Amygdala (tissue), 56 donors: ENCODE results near the gene HHAT.

Source experiments
- DNase-seq, 56 donors: peaks; one replicate each; lab custom pipeline; 2025; lab: John Stamatoyannopoulos, UW

Gene HHAT

DNA sequence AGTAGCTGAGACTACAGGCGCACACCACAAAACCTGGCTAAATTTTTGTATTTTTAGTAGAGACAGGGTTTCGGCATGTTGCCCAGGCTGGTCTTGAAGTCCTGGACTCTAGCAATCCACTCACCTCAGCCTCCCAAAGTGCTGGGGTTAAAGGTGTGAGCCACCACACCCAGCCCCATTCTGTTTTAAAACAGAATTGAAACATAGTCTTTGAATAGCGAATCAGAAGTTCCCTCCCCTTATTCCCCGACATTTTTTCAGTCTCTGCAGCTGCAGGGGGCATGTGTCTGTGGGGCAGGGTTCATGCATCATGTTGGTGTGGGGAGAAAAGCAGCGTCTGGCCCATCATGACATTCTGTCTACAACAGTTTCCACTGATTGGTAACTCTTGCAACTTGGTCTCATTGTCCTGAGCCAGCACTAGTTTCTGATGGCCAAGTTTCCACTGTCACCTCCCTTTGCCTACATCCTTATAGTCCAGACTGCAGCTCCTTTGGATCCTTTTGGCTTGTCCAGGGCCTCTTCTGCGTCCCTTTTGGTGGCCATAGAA, 15.6 kb upstream of the HHAT start:
- DNase-seq, result no peak

DNA sequence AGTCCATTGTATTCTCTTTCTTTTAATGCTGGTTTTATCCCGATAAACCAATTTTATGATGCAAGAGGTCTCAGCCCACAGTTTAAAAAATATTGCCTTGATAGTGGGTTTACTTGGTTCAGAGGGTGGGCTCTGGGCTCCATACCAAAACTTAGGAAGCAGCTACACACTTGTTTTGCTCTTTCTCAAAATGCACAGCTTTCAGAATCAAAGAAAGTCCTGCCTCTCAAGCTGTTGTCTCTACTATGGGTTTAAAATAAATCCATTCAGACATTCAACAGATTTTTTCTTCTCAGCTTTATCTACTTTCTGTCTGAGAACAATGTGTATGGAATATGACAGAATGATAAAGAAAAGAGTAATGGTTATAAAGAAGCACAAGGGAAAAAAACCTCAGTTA, 14.8 kb upstream of the HHAT start:
- no peak for DNase-seq

- DNase-seq, result no peak
Observed at GRCh38 chr1:210315529-210315928, 13.2 kb upstream of the HHAT start.

DNA sequence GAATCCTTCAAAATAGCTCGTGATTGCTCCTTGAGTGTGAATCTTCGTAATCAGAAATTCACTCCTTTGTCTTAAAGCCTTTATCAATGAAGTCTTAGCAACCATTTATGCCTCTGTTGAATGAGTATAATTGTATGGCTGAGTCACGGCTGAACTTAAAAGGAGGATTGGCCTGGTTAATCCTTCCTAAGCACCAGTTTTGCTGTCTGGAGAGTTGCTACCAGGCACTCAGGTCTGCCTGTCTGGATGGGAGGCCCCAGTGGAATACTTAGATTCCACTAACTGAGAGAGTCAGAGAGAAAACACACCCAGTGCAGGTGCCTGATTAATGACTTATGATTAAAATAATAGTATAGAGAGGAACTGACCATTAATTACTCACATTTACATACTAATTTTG, 7.6 kb upstream of the HHAT start:
- no peak for DNase-seq

- no peak for DNase-seq
Observed at GRCh38 chr1:210321552-210321951, 7.2 kb upstream of the HHAT start.

- no peak for DNase-seq
Observed at GRCh38 chr1:210323957-210324356, 4.7 kb upstream of the HHAT start.

DNA sequence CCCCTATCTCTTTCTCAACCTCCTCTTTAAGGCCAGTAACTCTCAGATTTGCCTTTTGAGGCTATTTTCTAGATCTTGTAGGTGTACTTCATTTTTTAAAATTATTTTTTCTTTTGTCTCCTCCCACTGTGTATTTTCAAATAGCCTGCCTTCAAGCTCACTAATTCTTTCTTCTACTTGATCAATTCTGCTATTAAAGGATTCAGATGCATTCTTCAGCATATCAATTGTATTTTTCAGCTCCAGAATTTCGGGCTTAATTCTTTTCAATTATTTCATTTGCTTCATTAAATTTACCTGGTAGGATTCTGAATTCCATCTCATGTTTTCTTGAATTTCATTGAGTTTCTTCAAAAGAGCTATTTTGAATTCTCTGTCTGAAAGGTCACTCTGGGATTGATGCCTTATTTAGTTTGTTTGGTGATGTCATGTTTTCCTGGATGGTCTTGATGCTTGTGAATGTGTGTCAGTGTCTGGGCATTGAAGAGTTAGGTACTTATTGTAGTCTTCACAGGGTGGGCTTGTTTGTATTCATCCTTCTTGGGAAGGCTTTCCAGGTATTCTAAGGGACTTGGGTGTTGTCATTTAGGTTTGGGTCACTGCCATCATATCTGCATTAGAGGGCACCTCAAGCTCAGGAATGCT, 3.6 kb upstream of the HHAT start:
- DNase-seq, result no peak

- DNase-seq, result no peak
Observed at GRCh38 chr1:210328032-210328745, 513 bp upstream of the HHAT start.

DNA sequence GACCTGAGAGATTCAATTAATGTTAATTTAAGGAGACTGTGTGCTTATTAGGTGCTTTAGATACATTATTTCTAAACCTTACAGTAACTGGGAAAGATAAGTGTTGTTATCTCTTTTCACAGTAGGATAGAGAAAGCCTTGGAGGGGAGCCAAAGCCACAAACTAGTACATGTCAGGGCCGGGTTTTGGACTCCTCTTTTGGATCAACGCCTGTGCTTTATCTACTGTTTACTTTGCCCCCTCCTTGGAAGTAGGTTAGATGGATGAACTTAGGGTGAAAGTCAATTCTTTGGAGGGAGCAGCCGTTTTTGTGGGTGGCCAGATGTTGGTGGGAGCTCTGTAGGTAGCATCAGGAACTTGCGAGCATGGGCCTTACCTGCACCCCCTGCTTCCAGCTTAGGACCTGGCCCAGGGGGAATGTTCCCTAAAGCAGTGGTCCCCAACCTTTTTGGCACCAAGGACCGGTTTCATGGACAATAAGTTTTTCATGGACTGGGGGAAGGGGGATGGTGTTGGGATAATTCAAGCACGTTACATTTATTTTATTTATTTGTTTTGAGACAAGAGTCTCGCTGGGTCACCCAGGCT, 1.7 kb downstream of the HHAT start:
- DNase-seq, result no peak

DNA sequence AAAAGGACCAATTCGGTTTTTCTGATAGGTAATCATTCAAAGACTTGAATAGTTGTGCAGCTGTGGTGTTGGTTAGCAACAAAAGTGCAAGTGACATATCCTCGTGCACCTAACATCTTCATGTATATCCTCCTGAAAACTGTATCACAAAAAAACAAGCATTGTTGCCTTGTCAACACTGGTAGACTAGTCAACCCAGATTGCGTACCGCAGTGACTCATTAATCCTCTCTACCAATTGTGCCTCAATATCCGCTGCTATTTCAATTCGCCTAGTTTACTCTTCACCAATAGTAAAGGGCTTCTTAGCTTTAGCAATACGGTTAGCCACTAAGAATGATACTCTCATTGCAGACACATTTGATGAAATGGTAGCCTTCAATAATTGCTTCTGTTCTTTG, 3.5 kb downstream of the HHAT start:
- DNase-seq, result no peak

DNA sequence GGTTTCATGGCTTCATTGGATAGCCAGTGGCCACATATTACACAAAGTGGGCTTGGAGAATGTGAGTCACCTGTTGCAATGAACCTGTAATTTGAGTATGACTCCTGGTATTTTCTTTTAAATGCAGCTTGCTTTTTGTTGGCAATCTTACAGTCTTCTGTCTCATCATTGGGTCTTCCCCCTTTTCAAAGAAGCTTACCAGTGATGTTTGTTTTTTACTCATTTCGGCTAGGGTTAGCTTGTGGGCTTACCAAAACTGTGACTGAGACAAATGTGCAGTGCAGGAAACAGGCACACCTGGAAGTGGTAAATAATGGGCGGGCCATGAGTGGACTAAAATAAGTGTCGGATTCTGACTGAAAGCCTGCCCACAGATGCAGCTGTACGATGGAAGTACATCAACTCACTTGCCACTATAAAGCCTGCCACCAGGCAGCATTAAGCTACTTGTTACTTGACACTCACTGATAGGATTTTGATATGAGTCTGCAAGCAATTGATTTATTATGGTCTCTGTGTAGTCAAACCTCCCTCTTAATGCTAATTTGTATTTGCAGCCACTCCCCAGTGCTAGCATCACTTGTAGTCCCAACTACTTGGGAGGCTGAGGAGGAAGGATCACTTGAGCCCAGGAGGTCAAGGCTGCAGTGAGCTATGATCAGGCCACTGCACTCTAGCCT, 4.2 kb downstream of the HHAT start:
- DNase-seq, result no peak

DNA sequence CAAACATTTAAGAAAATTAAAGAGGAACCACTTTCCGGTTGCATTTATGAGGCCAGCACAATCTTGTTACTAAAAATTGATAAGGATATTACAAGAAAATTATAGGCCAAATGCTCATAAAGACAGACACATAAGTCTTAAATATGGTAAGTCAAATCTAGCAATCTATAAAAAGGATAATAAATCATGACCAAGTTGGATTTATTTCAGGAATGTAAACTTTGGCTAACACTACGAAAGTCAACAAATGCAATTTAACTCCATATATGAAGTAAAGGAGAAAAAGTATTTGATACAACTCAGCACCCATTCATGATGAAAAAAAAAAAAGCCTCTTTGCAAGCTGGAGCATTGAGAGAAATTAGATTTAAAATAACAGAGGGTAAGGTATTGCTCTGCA, 6.3 kb downstream of the HHAT start:
- no peak for DNase-seq

DNA sequence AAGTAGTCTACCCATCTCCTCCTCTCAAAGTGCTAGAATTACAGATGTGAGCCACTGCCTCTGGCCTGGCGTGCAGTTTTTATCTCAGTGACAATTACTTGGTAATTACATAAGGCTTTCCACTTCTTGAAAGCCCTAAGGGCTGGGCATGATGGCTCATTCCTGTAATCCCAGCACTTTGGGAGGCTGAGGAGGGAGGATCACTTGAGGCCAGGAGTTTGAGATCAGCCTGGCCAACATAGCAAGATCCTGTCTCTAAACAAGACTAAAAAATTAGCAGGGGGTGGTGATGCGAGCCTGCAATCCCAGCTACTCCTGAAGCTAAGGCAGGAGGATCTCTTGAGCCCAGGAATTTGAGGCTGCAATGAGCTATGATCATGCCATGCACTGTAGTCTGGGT, 7.7 kb downstream of the HHAT start:
- DNase-seq, result no peak

DNA sequence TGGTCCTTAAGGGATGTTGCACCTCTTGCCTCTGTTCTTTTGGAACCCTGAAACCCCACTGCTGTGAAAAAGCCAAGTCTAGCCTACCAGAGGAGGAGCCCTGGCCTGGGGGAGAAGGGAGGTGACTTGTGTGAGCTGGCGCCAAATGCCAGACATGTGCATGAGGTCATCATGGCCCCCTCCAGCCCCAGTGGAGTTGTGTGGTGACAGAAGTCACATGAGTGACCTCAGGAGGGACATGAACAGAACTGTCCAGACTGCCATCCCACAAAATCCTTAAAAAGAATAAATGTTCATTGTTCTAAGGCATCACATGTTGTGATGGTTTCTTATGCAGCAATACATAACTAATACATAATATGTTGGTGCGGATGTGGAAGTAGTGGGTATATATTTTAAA, 10.8 kb downstream of the HHAT start:
- no peak for DNase-seq

GRCh38 chr1:210340311-210340710, 11.6 kb downstream of the HHAT start:
- DNase-seq, result no peak

- no peak for DNase-seq
Observed at GRCh38 chr1:210340841-210341240, 12.1 kb downstream of the HHAT start.

- DNase-seq, result peak in 1 of 56 donors; percentile 32
Observed at GRCh38 chr1:210342986-210343780, 14.5 kb downstream of the HHAT start.

- DNase-seq, result no peak
Observed at GRCh38 chr1:210344706-210345105, 16.0 kb downstream of the HHAT start.

DNA sequence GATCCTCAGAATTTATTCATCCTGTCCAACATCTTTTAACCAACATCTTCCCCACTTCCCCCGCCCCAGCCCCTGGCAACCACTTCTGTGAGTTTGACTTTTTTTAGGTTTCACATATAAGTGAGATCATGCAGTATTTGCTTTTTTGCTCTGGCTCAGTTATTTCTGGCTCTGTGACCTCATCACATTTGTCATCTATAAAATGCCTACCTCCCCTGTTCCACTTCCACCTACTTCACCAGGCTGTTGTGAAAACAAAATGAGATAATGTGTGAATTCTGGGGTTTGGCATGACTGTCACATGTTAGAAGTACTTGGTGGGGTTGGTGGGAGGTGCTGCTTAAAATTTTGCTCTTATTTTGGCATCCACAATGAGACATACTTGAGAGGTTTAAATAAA, 18.4 kb downstream of the HHAT start:
- peak in 6 of 56 donors; percentile 15 to 67 (median 30) for DNase-seq

GRCh38 chr1:210351496-210351895, 22.8 kb downstream of the HHAT start:
- DNase-seq, result no peak
